Activated CD4-positive, CD25-positive, alpha-beta regulatory T cell (primary cell): Measurements from ENCODE around the gene GSTA2.
"Not testable (repeated sequence)": the region's sequence is repeated elsewhere in the genome, so short reads cannot be mapped to it uniquely, and the experiment has no call there.

ENCODE experiments used
- DNase-seq, 4 experiments: peaks; one replicate each; lab custom pipeline; 2025; lab: John Stamatoyannopoulos, UW

GSTA2 gene

DNA sequence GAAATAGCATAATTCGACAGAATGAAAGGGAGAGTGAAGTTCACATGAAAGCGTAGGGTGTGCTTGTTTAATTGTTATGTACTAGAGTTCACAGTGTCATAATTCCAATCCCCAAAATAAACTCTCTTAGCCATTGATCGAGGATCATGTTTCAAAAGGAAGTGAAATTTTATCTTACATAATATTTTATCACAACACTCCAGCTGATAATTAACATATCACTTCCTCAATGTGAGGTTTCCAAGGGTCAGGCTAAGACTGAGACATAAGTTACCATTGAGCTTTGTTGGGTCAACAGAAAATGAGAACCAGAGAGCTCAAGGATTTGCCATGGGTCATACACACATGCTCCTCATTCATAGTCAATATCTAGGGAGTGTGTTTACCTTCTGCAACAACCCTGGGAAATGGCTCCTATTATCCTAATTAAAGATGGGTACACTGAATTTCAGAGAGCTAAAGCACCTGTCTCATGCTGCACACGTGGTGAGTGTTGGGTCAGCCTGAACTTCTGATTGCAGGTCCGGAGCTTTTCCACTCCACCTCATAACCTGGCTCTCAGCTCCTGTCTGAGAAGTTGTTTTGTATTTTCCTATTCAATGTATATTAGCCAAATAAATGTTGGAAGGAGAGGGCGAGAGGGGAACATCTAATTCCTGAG lies 3.0 kb downstream of the GSTA2 start:
- no peak for DNase-seq

DNA sequence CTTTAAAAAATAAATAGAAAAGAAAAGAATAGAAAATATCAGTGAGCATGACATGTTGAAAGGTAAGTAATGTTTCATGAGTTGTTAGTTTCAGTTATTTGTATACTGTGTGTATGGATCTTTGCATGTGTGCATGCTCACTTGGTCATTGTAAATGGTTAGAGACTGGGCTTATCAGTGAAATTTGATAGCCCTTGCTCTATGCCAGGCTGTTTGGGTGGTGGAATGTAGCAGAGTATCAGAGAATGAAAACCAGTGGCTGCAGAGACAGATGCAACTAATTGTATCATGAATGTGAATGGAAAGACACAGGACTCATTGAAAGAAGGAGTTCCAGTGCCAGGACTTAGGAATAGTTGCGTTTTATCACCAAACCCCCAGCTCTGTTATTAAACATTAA lies 4.2 kb downstream of the GSTA2 start:
- DNase-seq = no peak

DNA sequence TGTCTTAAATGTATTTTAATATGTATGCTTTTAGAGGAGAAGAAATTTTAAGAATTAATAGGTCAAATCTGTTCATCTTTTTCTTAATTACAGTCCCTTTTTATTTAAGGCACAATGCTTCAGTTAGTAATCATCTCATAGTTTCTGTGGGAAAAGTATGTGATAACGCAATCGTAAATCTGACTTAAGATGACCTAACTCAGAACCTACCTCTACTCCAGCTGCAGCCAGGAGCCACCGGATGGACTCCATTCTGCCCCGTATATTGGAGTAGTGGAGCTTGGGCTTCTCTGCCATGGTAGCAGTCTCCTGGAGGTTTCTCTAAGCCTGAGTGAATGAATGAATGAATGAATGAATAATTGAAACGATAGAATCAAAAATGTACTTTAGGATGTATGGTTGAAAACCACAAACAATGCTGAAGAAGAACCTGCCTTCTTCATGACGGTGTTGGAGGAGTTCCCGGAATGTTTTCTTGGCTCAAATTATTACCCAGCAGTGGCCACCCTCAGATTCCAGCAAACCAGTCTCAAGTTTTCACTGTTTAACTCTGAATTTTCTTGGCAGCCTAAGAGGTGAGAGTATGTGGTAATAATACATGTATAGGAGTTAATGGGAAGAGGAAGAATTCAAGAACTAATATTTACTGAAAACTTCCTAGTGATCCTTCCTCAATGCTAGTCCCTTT lies 5.5 kb downstream of the GSTA2 start:
- DNase-seq = not testable (repeated sequence)

DNA sequence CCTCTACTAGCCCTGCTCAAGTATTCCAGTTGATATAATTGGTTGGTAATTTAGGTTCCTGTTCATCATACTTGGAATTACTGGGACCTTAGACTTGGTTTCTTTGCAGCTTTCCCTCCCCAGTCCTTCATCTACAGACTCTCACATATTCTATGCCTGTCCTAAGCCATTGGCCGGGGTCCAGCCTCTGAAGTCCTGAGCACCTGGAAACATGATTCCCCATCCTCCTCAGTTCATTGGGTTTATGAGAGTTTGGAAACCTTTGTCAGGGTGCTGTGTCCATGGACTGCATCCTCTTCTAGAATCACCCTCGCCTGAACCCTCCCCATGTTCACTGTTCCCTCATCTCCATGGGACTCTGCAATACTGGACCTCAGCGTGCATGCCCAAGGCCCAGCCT lies 8.8 kb downstream of the GSTA2 start:
- no peak for DNase-seq

DNA sequence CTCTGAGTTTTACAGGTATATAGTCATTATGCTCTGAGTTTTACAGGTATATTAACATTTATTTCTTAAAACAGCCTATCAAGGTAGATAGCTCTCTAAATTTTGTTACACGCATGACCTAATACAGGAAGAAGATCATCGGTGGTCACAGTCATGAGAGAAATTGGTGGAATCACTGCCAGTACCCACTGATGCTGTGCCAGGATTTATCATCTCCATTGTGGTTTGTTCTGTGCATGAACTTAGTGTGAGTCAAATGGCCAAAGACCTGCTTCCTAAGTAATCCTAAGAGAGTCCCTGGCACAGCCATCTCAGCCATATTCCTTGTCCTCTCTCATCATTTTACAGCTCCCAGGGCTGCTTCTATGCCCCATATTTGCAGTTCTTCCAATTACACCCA lies 10.1 kb downstream of the GSTA2 start:
- DNase-seq = not testable (repeated sequence)

DNA sequence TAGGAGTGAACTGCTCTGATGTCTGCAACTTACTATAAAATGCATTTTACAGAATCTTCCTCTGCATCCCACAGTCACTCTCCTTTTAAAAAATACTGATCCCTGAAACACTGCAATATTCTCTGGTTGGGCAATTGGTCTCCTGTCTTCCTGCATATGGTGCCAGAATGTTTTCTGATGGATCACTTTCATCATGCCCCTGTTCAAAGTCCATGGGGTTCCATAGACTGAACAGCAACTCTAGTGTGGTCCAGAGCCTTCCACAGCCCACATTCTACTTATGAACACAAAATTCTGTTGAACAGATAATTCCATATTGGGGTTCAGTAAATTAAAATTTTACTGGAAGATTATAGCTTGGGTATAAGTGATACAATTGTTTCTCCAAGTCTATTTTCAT lies 11.0 kb downstream of the GSTA2 start:
- no peak for DNase-seq

DNA sequence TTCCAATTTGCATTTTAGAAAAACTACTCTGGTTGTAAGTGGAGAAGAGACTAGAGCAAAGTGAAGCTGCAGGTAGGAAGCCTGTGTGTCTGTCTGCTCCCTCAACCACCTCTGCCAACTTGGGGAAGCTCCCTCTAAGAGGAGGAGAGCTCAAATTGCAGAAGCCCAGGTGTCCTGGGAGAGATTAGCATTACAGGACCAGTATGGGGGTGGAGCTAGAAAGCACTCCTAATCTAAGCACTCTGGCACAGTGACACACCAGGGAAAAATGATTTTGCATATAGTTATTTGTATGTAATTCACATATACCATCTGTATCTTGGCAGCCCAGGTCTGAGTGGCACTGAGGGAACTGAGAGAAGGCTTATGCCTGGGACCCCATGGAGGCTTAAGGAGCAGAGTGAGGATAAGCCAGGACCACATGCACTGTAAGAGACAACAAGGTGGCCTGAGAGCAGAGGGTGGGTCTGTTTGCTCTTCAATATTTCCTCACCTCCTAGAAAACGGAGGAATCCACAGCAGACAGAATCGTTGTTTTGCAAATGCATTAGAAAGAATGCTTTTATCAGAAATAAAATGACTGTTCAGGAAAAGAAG lies 13.6 kb downstream of the GSTA2 start:
- DNase-seq = no peak

DNA sequence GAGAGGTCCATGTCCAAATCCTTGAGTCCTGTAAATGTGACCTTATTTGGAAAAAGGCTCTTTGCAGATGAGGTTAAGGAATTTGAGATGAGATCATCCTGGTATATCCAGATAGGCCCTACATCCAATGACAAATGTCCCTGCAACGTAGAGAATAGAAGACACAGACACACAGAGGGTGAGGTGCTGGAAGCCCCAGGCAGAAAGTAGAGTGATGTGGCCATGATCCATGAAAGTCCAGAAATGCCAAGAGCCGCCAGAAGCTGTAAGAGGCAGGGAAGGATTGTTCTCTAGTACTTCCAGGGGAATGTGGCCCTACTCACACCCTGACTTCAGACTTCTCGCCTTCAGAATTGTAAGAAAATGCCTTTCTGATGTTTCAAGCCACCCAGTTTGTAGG lies 16.0 kb downstream of the GSTA2 start:
- not testable (repeated sequence) for DNase-seq

DNA sequence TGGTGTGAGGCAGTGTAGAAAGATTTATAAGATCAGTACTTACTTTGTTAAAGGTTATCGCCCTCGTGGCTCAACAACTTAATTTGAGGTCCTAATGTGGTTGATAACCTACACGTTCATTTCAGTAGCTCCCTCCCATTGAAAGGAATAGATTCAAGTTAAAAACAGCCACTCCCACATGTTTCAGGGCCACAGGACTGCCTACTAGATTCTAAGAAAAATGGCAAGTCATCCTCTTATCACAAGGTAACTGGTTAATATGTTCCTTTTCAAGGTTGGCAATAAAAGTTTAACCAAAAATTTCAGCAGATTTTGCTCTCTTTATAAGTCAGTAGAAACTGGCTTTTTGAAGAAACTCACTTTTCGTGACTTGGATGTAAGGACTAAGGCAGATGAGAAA lies 17.1 kb downstream of the GSTA2 start:
- no peak for DNase-seq

DNA sequence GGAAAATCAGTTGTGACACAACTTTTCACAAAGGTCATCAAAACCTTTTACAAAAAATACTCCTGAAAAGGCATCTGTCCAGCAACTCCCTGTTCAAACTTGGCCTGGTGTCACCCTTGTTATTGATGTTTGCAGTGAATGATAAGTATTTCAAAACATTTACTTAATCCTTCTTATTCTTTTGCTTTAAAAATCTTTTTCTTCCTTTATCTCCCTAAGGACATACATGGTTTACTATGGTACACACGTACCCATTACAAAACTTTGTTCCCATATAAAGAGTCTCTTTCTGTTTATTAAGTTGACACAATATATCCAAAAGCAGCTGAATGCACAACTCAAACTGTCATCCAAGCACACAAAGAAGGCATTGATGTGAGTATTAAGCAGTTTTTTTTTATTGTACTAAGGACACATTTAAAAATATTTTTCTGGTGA lies 17.5 kb downstream of the GSTA2 start:
- DNase-seq = no peak

DNA sequence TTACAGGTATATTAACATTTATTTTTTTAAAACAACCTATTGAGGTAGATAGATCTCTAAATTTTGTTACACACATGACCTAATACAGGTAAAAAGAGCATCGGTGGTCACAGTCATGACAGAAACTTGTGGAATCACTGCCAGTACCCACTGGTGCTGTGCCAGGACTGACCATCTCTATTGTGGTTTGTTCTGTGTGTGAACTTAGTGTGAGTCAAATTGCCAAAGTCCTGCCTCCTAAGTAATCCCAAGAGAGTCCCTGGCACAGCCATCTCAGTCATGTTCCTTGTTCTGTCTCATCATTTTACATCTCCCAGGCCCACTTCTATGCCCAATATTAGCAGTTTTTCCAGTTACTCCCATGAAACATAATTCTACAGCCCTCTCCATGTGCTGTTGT lies 21.4 kb downstream of the GSTA2 start:
- DNase-seq = no peak

DNA sequence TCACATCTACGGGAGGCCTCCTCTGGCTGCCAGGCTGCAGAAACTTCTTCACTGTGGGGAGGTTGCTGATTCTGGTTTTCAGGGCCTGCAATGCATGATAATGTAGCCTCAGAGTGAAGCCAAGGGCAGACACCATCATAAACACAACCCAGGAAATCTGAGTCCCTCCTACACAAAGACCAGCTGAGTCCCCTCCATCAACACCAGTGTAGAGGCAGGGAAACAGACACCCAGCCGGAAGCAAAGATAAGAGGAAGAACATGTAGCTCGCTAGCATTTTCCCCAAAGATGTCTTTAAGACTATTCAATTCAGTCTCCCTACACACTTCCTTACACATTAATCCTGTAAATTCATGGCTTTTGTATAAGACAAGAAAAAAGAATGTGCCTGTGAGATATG lies 23.6 kb downstream of the GSTA2 start:
- no peak for DNase-seq

DNA sequence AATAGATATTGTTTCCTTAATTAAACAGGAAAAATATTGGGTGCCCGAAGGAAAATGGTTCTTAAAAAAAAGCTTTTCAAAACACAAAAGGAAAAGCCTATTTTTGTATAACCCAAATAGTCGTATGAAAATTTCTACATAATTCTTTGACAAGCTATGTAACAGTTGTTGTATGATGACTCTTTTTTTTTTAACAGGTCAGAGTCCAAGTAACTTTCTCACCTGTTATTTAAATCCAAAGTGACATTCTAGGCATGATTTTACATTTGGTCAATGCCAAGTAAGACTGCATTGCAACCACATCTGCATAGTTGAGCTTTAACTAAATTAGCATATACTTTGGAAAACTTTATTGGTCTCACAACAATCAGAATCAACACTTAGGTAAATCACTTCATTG lies 24.1 kb downstream of the GSTA2 start:
- DNase-seq = no peak

DNA sequence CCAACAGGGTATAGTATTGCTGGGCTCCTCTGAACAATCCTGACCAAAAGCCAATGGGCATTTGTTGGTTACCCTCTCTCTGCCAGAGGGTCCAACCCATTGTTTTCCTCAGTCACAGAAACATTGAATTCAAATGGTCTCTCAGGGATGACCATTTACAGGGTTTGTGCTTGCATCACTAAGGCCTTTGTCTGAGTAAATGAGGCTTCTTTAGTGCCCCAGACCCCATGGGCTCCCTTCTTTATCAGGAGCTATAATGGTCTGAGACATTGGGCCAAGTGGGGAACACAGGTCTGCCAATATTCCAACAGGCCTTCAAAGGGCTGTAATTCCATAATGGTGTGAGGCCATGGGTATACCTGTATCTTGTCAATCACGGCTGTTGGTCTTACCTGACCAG lies 27.1 kb downstream of the GSTA2 start:
- DNase-seq = no peak

DNA sequence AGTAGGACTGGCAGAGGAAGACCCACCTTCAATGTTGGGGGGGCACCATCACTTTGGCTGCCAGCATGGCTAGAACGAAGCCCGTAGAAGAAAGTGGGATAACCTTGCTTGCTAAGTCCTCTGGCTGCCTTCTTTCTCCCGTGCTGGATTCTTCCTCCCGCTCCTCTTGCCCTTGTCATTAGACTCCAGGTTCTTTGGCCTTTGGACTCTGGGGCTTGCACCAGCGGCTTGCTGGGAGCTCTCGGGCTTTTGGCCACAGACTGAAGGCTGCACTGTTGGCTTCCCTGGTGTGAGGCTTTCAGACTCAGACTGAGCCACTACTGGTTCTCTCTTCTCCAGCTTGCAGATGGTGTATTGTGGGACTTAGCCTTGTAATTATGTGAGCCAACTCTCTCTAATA lies 28.2 kb downstream of the GSTA2 start:
- DNase-seq = no peak

DNA sequence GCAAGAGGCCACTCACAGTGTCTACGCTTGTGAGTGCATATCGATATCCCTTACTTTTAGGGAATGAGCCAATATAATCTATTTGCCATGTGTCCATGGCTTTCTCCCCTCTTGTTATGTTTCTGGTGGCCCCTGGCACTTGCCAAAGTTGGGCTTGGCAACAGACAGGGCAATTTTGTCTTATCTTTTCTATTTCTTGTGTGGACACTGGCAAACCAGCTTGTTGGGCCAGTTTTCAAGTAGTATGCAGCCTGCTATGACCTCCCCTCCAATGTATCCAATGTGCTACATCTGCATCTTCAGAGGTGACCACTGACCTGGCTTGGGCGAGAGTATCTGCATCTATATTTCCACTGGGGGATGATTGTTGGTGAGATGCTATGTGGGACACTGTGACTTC lies 29.2 kb downstream of the GSTA2 start:
- no peak for DNase-seq

DNA sequence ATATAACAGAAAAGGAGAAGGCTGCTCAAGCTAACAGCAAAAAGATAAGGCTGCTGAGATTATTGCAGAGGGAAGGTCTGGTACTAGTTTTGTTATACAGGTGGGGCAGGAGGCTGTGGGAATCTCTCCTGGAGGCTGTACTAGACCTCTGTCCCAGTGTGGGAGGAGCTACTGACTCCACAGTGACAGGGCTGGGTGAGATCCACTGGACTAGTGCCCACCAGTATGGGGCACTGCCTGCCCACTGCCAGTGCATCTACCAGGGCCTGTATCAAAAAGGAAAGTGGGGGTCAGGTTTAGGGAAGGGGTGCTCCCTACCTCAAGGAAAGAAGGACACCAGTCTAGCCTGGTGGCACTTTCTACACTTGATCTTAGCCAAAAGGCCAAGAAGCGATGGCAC lies 30.1 kb downstream of the GSTA2 start:
- DNase-seq = no peak

DNA sequence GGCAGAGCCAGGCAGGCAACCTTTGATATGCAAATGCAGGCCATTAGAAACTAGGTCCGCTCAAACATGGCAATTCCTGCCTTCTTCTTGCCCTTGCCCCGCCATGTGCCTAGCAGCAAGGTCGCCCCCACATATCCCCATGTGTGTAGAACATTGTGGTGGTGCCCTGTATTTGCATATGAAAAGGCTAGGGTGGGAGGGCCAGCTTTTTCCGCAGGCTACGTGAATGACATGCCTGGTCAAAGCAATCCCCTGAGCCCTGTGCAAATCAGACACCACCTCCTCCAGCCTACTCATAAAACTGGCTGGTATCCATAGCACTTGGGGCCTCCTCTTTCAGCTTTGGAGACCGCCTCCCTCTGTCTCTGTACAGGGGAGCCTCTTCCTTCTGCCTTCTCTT lies 31.6 kb downstream of the GSTA2 start:
- no peak for DNase-seq

DNA sequence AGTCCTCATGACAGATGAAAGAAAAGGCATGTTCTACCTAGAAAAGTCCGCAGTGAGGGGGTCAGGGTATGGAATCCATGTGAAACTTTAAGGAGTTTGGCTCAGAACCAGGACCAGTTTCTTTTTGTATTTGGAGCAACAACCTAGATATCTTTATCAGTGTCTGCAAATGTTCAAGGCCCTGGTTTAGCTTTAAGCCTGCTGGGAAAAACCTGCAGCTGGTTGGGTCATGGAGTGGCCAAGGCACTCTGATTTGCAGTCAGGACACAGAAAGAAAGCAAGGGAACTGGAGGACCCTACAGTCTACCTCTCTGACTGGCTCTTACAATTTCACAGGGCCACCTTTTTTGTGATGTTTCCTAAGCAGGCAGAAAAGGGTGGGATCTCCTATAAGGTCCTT lies 33.7 kb downstream of the GSTA2 start:
- no peak for DNase-seq

DNA sequence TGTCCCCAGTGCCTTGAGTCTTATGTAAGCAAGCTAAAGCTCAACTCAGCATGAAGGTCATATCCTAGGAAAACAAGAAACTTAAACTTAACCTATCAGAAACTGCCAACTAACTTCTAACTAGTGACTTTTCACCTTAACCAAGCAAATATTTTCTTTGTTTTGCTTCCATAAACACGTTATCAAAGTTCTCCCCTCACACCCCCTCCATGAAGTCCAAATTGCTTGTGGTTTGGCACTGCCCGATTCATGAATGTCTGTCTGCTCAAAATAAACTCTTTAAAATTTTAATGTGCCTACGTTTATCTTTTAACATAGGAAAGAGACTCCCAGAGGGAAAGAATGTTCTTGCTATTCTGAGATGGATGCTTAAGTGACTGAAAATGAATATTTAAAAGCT lies 34.9 kb downstream of the GSTA2 start:
- no peak for DNase-seq

DNA sequence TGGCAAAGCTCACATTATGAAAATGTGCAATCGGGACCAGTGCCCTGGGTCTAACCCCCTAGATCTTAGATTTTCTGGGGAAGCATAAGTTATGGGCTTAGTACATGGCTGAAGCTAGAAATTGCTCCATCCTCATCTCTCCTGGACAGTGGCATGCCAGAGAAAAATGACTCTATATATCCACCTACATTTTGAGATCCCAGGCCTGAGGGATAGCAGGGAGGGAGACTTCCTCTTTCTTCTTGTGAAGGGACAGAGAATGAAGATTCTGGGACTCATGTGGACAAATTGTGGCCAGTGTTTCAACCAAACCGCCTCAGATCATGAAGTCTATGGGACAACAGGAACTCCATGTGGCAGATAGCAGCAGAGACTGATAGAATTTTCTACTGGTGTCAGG lies 35.4 kb downstream of the GSTA2 start:
- DNase-seq = no peak

DNA sequence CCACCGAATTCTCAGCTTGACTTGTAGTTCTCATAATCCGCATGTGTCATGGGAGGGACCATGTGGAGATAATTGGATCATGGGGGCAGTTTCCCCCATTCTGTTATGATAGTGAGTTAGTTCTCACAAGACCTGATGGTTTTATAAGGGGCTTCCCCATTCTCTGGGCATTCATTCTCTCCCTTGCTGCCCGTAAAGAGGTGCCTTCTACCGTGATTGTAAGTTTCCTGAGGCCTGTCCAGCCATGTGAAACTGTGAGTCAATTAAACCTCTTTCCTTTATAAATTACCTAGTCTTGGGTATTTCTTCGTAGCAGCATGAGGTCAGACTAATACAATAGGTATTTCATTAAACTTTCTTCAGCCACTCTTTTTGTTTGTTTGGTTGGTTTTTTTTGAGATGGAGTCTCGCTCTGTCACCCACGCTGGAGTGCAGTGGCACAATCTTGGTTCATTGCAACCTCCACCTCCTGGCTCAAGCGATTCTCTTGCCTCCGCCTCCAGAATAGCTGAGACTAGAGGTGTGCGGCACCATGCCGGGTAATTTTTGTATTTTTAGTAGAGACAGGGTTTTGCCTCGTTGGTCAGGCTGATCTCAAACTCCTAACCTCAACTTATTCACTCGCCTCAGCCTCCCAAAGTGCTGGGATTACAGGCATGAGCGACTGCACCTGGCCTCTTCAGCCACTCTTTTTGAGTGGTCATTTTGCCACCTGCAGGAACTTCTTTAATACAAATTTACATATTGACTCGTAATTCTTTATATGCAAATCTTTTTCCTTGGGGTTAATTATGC lies 36.3 kb downstream of the GSTA2 start:
- DNase-seq = no peak

DNA sequence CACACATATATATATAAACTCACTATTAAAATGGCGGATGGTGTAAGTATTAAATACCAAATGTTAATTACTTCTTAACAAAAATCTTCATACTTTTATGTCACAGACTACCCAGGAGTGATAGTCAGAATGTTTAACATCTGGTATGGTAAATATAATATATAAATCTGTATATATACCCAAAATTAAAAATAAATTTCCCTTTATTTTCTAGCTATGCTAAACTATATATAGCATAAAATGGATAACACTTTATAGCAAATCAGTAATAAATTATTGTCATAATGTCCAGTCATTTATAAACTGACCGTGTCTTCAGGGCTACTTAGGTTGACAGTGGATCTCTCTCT lies 37.1 kb downstream of the GSTA2 start:
- no peak for DNase-seq
